Neural cell (in vitro differentiated cells): ENCODE results near the gene ABCF3.

Experiments used
- EP300 ChIP-seq: fragments of 450-650 bp; conservative IDR thresholded peaks from 2 replicates; pipeline ENCODE4 v1.6.1; 2014; ENCODE audit warnings: antibody characterized with exemption, mild to moderate bottlenecking, moderate library complexity; ENCODE audit not compliant: poor library complexity, severe bottlenecking
- EZH2 ChIP-seq: fragments of 200-600, 300-800 bp; shearing (Covaris generic), sonication (generic); IDR thresholded peaks from 2 replicates; pipeline ENCODE4 v1.6.1; 2014; ENCODE audit warnings: antibody characterized with exemption, low read length, borderline replicate concordance, mild to moderate bottlenecking; ENCODE audit not compliant: insufficient read depth, poor library complexity, severe bottlenecking
- POLR2AphosphoS5 ChIP-seq: IDR thresholded peaks from 2 replicates; pipeline ENCODE4 v1.6.1; 2012
- SMC3 ChIP-seq: fragments of 450-650 bp; conservative IDR thresholded peaks from 2 replicates; pipeline ENCODE4 v1.6.1; 2014; ENCODE audit warnings: antibody characterized with exemption, mild to moderate bottlenecking, moderate library complexity; ENCODE audit not compliant: poor library complexity
- TF ChIP-seq, protein P1 (sequence below): fragments of 450-650 bp; IDR thresholded peaks from 2 replicates; pipeline ENCODE4 v1.5.1; 2014; ENCODE audit warnings: antibody characterized with exemption, mild to moderate bottlenecking, moderate library complexity; ENCODE audit not compliant: poor library complexity, severe bottlenecking

DNA sequence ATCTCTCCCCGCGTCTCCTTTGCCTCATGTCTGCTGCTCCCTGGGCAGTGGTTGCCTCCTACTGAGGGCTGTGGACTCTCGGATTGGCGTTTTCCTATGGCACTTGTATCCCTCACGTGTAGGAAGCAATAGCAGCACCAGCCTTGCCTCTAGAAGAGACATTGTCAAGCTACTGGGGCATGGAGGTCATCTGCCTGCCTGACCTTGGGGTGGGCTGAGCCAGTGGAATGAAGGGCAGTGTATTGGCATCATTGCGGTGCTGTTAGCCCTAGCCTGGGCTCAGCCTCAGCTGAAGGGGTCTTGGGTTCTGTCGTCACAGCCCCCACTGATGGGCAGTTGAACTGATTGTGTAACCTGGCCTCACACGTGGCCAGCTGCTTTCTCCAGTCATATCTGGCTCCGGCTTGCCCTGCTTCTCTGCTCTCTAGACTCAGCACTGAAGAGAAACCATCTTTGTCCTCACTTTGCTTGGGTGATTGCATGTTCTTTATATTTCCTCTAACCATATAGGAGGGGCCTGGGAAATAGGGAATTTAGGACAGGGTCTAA lies 8.1 kb downstream of the ABCF3 start:
- TF ChIP-seq, protein P1, sequence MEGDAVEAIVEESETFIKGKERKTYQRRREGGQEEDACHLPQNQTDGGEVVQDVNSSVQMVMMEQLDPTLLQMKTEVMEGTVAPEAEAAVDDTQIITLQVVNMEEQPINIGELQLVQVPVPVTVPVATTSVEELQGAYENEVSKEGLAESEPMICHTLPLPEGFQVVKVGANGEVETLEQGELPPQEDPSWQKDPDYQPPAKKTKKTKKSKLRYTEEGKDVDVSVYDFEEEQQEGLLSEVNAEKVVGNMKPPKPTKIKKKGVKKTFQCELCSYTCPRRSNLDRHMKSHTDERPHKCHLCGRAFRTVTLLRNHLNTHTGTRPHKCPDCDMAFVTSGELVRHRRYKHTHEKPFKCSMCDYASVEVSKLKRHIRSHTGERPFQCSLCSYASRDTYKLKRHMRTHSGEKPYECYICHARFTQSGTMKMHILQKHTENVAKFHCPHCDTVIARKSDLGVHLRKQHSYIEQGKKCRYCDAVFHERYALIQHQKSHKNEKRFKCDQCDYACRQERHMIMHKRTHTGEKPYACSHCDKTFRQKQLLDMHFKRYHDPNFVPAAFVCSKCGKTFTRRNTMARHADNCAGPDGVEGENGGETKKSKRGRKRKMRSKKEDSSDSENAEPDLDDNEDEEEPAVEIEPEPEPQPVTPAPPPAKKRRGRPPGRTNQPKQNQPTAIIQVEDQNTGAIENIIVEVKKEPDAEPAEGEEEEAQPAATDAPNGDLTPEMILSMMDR = no peak
- TF ChIP-seq EP300 (no peak), EZH2 (no peak), SMC3 (no peak), POLR2AphosphoS5 (no peak)
